Measurements from ENCODE around the gene RDH13.
A peak's percentile ranks its signal among the peaks of the same experiment; 100 is the strongest.
"Not testable (repeated sequence)": the region's sequence is repeated elsewhere in the genome, so short reads cannot be mapped to it uniquely, and the experiment has no call there.

RDH13 gene, protein sequence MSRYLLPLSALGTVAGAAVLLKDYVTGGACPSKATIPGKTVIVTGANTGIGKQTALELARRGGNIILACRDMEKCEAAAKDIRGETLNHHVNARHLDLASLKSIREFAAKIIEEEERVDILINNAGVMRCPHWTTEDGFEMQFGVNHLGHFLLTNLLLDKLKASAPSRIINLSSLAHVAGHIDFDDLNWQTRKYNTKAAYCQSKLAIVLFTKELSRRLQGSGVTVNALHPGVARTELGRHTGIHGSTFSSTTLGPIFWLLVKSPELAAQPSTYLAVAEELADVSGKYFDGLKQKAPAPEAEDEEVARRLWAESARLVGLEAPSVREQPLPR

GRCh38 chr19:55062735-55063491, at the start of gene RDH13:
RDH13 (minus strand) TSS chr19:55063148; CDS start chr19:55063032, 116 bp downstream.
- DNase-seq (ENCODE audit: low read depth in 3 of 3): peak; percentile 98 to 100 (median 99)

GRCh38 chr19:55112246-55112776, 49.4 kb upstream of the RDH13 start:
- no peak for DNase-seq (ENCODE audit: low read depth in 3 of 3)

DNA sequence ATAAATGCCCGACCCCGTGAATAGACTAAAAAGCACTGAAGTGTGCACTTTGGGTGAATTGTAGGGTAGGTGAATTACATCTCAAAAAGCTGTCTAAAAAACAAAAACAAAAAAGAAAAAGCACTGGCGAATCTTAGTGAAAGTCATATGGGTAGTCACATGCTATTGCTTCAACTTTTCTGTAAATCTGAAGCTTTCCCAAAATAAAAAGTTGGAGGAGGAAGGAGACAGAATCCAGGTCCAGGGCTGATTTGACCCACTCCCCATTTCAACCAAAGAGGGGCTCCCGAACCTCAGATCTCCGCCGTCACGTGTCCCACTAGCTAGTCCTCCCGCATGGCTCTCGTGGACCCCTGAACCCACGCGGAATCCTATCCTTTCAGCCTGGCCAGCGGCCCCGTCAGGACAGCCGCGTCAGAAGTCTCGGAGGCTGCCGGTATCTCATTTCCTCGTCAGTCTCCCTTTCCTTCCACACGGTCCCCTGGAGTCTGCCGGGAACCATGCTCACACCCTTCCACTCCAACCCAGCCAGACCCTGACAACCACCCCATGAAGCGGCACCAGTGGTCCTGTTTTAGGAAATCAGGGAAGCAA, 48.4 kb upstream of the RDH13 start:
- DNase-seq (ENCODE audit: low read depth in 3 of 3): no peak

DNA sequence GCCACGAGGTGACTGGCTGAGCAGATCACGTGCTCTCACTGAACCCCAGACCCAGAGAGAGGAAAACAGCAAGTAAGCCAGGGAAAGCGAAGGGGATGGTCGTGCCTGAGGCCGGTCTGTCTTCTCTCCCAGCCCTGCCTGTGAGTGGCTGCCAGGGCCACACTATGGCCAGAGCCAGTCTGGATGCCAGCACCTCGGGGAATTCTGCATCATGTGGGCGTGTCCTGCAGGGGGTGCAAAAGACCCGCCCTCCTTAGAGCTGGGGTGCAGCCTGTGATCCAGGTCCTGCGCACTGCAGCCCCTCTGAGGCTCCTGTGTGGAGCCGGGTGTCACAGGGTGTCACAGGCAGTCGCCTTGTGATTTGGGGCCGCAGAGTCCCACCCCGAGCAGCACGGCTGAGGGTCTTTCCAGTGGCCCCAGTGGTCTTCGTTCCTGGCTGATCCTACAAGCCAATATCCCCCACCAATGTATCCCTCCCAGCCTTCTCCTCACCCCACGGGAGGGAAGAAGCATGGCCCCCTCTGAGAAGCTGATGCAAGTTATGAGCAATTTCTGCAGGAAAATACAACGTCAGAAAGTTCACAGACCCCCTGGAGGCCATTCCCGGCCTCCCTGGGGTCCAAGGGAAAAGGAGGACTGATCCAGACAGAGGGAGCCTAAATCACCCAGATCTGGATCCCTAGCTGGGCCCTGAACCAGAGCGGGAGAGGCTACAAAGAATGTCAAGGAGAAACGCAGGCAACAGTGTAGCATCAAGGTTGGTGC, 46.8 kb upstream of the RDH13 start:
- no peak for DNase-seq (ENCODE audit: low read depth in 3 of 3)

DNA sequence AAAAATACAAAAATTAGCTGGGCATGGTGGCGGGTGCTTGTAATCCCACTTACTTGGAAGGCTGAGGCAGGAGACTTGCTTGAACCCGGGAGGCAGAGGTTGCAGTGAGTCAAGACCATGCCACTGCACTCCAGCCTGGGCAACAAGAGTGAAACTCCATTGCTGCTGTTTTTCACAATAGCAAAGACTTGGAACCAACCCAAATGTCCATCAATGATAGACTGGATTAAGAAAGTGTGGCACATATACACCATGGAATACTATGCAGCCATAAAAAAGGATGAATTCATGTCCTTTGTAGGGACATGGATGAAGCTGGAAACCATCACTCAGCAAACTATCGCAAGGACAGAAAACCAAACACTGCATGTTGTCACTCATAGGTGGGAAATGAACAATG, 44.3 kb upstream of the RDH13 start:
- DNase-seq (ENCODE audit: low read depth in 3 of 3): not testable (repeated sequence)

GRCh38 chr19:55106591-55106990, 43.6 kb upstream of the RDH13 start:
- DNase-seq (ENCODE audit: low read depth in 3 of 3): no peak

DNA sequence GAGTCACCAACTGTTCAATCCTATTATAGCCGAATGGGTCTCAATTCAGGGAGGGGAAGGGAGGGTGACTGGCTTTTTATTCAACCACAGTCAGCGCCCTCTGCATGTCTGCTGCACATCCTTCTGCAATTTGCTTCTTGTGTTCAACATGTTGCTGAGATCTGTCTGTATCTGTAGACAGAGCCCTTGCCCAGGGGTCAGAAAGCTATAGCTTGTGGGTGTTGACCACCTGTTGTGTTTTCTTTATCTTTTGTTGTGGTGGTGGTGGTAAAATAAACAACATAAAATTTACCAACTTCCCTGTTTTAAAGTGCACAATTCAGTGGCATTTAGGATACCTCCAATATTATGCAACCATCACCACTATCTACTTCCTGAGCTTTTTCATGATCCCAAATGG, 42.3 kb upstream of the RDH13 start:
- no peak for DNase-seq (ENCODE audit: low read depth in 3 of 3)

DNA sequence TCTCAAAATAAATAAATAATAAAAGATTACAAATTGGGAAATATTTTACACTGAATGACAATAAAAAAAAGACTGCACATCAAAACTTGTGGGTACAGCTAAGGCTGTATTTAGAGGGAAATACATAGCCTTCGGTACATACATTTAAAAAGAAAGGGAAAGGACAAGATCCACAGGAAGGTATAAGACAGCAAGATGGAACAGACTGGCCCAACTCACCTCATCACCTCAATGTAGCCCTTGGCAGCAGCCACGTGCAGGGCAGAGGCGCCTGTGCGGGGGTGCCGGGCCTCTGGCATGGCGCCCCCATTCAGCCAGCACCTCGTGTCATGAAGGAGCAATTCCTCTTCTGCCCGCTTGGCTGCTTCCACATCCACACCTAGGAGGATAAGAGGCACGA, 40.2 kb upstream of the RDH13 start:
- DNase-seq (ENCODE audit: low read depth in 3 of 3): no peak

DNA sequence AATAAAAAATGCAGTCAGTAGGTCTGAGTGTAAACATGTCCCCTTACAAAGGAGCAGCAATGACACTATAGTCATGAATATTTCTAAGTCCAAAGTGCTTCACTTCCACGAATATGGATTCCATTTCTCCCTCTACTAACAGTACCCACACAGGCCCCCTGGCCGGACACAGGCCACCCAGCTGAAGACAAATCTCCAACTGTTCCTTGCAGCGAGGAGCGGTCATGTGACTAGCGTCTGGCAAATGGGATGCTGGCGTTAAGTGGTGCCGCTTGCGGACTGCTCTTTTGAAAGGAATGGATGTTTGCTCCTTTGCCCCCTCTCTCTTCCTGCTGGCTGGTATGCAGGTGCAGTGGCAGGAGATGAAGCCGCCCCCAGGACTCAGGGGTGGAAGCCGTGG, 38.3 kb upstream of the RDH13 start:
- DNase-seq (ENCODE audit: low read depth in 3 of 3): no peak

DNA sequence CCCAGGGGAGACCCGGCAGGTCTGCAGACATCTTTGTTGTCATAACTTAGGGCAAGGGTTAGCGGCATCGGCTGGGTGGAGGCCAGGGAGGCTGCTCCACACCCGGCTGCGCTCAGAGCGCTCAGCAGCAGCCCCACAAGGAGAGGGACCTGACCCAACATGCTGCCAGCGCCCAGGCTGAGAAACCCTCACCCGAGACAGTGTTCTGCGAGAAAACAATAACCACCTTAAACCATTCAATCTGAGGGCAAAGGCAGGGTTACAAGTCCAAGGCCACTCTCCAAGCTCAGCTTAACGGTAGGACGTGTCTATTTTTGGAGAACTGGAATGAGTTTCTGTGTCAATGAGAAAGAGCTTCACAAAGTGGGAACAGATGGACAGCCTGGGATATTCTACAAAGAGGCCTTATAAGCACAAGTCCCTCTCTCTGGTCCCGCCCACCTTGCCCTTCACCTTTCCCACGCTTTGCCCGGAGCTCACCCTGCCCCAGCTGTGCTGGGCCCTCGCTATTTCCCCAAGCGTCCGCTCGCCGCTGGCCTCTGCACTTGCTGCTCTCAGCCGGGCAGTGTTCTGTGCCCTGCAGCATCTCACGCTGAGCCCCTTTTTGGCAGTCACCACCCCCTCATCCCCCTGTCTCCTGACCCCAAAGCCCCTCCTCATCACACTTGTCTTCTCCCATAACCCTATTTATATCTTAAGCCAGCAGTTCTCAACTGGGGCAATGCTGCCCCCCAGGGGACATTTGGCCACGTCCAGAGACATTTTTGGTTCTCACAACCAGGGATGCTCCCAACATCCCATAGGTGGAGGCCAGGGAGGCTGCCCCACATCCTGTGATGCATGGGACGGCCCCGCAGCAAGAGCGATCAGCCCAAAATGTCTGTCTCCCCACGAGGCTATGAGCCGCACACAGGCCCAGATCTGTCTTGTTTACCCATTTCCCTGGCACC, 36.9 kb upstream of the RDH13 start:
- no peak for DNase-seq (ENCODE audit: low read depth in 3 of 3)

DNA sequence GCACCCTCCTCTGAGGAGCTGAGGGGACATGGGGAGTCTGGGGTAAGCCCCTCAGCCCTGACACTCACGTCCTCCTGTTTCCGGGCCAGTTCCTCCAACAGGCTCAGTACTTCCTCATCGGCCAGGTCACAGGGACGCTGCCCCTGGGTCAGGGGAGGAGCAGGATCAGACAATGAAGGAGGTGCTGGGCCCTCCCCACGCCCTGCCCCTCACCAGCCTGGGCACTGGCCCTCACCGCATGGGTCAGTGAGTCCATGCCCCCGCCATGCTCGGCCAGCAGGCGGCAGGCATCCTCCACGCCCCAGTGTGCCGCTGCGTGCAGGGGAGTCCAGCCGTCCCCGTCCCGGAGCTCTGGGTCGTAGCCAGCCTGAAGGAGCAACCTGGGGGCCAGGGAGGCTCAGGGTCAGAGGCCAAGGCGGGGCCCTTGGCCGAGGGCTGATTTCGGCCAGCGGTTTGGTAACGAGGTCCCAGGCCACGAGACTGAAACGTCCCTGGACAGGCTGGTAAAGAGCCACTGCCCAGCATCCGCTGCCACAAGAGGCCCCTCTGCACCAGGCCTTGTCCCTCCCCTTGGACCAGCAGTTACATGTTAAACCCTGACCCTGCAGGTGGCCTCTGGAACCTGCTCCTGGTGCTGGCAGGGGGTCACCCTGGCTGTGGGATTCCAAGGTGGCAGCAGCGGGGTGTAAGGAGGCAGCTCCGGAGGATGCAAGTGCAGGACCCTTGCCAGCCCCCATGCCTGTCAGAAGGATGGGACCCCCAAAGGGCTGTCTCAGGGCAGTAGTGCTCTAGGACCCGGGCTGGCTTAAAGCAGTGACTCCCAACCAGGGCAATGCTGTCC, 36.0 kb upstream of the RDH13 start:
- DNase-seq (ENCODE audit: low read depth in 3 of 3): no peak

- DNase-seq (ENCODE audit: low read depth in 3 of 3): no peak
Observed at GRCh38 chr19:55097864-55098715, 35.1 kb upstream of the RDH13 start.

DNA sequence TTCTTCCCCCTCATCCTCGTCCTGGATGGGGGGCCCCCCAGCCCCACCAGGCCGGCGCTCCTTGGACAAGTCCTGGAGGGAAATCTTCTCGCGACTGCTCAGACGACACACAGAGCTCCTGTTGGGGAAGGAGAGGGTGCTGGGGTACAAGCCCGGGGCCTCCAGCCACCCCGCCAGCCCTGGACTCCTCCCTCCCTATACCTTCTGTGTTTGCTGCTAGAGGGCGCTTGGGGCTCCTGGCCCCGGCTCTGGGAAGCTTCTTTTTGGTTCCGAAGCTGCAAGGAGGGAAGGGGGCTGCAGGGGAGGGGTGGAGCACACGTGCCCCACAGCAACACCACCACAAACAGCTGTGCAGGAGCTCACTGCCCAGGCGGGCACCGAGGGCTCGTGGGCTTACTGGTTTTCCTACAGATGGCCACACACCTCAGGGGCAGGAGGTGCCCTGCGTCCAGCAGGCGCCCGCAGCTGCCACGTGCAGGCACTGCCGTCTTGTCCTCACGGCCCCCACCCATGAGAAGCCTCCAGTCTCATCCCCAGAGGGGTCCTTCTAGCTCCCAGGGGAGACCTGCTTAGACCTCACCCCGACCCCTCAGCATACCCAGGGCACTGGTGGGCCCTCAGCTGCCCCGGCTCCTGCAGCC, 33.2 kb upstream of the RDH13 start:
- DNase-seq (ENCODE audit: low read depth in 3 of 3): no peak

DNA sequence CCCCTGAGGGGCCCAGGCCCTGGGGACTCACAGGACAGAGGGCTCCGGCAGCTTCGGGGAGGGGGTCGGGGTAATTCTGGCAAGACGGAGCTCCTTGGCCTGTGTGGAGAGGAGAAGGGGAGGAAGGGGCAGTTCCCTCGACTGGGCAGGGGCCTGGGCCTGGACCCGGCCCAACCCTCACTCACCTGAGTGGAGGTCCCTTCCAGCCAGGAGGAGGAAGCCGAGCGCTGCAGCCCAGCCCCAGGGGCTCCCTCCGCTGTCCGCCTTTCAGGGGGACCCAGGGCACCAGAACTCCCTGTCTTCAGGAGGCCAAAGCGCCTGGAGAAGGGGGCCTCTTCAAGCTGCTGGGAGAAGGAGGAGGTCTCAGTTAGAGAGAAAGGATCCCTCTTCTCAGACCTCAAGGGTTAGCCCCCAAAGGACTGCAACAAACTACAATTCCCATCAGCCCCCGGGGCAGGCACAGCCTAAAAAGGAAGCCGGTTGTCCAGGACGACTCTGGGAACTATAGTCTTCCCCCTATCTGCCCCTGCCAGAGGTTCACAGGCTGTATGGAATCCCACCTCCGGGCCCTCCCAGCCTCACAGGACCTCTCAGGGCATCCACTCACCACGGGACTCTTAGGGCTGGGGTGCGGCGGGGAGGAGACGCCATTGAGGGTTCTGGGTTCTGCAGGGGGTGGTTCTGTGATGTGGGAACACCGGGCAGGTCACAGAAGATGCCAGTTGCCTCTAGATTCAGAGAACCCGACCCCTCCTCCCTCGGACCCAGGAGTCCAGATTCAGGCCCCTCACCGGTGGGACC, 32.5 kb upstream of the RDH13 start:
- no peak for DNase-seq (ENCODE audit: low read depth in 3 of 3)

DNA sequence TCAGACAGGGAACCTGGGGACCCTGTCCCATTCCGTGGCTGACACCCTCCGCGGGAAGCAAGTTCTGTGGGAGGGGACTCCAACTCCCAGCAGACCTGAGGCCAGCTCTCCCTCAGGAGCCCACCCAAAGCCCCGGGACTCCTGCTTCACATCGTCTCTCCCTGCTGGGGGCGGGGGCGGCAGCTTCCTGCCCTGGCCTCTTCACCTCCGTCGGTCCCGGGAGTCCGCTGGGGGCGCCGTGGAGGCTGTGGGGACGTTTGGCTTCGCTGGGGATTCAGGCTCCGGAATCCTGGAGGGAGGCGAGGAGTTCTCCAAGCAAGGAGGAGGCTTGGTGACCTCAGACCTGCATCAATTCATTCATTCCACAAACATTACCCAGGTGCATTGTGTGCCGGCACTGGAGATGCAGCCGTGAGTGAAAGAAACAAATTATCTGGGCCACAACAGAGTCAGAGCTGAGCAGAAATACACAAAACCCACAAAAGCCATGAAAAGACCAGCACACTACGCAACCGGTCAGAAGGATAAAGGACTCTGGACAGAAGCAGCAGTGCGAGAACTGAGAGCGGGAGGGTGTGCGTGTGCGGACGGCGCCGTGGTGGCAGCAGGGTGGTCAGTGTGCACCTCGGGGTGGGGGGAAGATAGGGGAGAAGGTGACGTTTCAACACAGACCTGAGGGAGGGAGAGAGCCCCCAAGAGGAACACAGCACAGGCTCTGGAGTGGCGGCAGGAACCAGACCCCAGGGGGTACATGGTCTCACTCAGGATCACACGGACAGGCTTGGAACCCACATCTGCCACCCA, 31.7 kb upstream of the RDH13 start:
- DNase-seq (ENCODE audit: low read depth in 3 of 3): no peak

GRCh38 chr19:55092423-55093318, 29.7 kb upstream of the RDH13 start:
- DNase-seq (ENCODE audit: low read depth in 3 of 3): no peak
